ENCODE data around the gene PRR14L. TPM values are rescaled to one million over a fixed set of nuclear protein-coding genes. Genes with fewer than 3 reads are reported as not detected.
"Not testable (repeated sequence)": the region's sequence is repeated elsewhere in the genome, so short reads cannot be mapped to it uniquely, and the experiment has no call there.

PRR14L gene
- total and polyA plus RNA-seq, 5 donors from 2014 or later, result 12.0 to 48.1 (median 21.8) TPM

DNA sequence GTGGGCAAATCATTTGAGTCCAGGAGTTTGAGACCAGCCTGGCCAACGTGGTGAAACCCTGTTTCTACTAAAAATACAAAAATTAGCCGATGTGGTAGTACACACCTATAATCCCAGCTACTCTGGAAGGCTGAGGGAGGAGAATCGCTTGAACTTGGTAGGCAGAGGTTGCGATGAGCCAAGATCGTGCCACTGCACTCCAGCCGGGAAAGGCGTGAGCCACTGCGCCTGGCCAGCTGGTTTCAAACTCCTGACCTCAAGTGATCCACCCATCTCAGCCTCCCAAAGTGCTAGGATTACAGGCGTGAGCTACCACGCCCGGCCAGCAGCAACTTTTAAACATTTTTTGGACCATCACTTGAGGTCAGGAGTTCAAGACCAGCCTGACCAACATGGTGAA is 55.9 kb downstream of the PRR14L start:
- peaks cover 36% of the 10 kb centered on the region for H3K36me3 Mint-ChIP-seq
- H3K27ac Mint-ChIP-seq, result not testable (repeated sequence)

DNA sequence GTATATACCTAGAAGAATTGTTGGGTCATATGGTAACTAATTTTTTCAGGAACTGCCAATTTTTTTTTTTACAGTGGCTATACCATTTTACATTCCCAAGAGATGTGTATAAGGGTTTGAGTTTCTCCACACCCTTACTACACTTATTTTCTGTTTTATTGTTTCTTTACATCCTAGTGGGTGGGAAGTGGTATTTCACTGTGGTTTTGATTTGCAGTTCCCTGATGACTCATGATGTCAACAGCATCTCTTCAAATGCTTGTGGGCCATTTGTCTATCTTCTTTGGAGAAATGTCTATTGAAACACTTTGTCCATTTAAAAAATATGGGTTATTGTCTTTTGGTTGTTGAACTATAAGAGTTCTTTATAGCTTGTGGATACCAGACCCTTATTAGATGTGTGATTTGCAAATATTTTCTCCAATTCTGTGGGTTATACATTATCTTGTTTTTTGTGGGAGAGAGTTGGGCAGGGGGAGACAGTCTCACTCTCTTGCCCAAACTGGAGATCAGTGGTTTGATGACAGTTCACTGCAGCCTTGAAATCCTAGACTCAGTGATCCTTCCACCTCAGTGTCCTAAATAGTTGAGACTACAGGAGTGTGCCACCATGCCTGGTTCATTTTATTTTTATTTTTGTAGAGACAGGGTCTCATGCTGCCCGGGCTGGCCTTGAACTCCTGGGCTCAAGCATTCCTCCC is 57.6 kb downstream of the PRR14L start:
- Mint-ChIP-seq H3K36me3 (peaks cover 40% of the 10 kb centered on the region), H3K27me3 (no peaks in the 10 kb centered on the region), H3K27ac (peak overlapping the region in 2 of 3 donors; percentile 80 to 85), H3K9me3 (no peaks in the 10 kb centered on the region), H3K4me3 (no peak overlapping the region), H3K4me1 (peaks cover 8 to 16% (median 12%) of the 10 kb centered on the region in 4 donors)
- H3K27me3 ChIP-seq (ENCODE audit: control insufficient read depth, insufficient read depth, low read length), result no peaks in the 10 kb centered on the region
- DNase-seq (peak in 2 of 3 donors; percentile 4 to 74), ATAC-seq (ENCODE audit: low read depth in 2 of 2) (peak; percentile 79 to 81)
- H3K4me1 ChIP-seq (ENCODE audit: control insufficient read depth, insufficient read depth, low read length, poor library complexity, severe bottlenecking), result peaks cover 14% of the 10 kb centered on the region
- peak overlapping the region; percentile 15 for H3K4me3 ChIP-seq (ENCODE audit: low read depth, low read length)
- H3K9me3 ChIP-seq (ENCODE audit: control insufficient read depth in 2 of 2, low read length in 2 of 2), result no peaks in the 10 kb centered on the region
- H3K36me3 ChIP-seq (ENCODE audit: control insufficient read depth, insufficient read depth, low read length), result peaks cover 46% of the 10 kb centered on the region
- H3K27ac ChIP-seq (ENCODE audit: insufficient read depth, low read length, poor library complexity, severe bottlenecking), result peak overlapping the region; percentile 11

More for the DNA sequence above, 55.9 kb downstream of the PRR14L start:
- H3K27me3 Mint-ChIP-seq; H3K9me3 ChIP-seq (ENCODE audit: control insufficient read depth in 2 of 2, low read length in 2 of 2); ATAC-seq (ENCODE audit: low read depth in 2 of 2); H3K9me3 Mint-ChIP-seq; H3K27ac ChIP-seq (ENCODE audit: insufficient read depth, low read length, poor library complexity, severe bottlenecking); H3K4me3 ChIP-seq (ENCODE audit: low read depth, low read length); DNase-seq; H3K27me3 ChIP-seq (ENCODE audit: control insufficient read depth, insufficient read depth, low read length); H3K4me3 Mint-ChIP-seq: not testable (repeated sequence)
- Histone ChIP-seq H3K36me3 (ENCODE audit: control insufficient read depth, insufficient read depth, low read length) (peaks cover 50% of the 10 kb centered on the region), H3K4me1 (ENCODE audit: control insufficient read depth, insufficient read depth, low read length, poor library complexity, severe bottlenecking) (peaks cover 14% of the 10 kb centered on the region)
- peaks cover 8 to 16% (median 12%) of the 10 kb centered on the region in 4 donors for H3K4me1 Mint-ChIP-seq

DNA sequence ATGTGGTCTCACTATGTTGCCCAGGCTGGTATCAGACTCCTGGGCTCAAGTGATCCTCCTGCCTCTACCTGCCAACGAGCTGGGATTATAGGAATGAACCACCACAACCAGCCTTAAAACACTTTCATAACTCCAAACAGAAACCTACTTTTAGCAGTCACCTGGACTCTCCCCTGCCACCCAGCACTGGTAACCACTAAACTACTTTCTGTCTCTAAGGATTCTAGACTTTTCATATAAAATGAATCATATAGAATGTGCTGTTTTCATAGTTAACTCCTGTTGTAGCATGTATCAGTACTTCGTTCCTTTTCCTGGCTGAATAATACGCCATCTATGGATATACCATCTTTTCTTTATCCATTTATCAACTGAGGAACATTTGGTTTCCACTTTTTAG is 58.5 kb downstream of the PRR14L start:
- Histone ChIP-seq H3K9me3 (ENCODE audit: control insufficient read depth in 2 of 2, low read length in 2 of 2) (no peaks in the 10 kb centered on the region), H3K27me3 (ENCODE audit: control insufficient read depth, insufficient read depth, low read length) (no peaks in the 10 kb centered on the region), H3K27ac (ENCODE audit: insufficient read depth, low read length, poor library complexity, severe bottlenecking) (no peak overlapping the region), H3K36me3 (ENCODE audit: control insufficient read depth, insufficient read depth, low read length) (peaks cover 42% of the 10 kb centered on the region), H3K4me3 (ENCODE audit: low read depth, low read length) (no peak overlapping the region), H3K4me1 (ENCODE audit: control insufficient read depth, insufficient read depth, low read length, poor library complexity, severe bottlenecking) (peaks cover 14% of the 10 kb centered on the region)
- H3K9me3 Mint-ChIP-seq, result no peaks in the 10 kb centered on the region
- no peak overlapping the region for H3K27ac Mint-ChIP-seq
- H3K27me3 Mint-ChIP-seq, result no peaks in the 10 kb centered on the region
- ATAC-seq (ENCODE audit: low read depth in 2 of 2) (no peak), DNase-seq (no peak)
- H3K36me3 Mint-ChIP-seq, result peaks cover 37% of the 10 kb centered on the region
- H3K4me3 Mint-ChIP-seq, result no peak overlapping the region
- H3K4me1 Mint-ChIP-seq, result peaks cover 8 to 16% (median 11%) of the 10 kb centered on the region in 4 donors

DNA sequence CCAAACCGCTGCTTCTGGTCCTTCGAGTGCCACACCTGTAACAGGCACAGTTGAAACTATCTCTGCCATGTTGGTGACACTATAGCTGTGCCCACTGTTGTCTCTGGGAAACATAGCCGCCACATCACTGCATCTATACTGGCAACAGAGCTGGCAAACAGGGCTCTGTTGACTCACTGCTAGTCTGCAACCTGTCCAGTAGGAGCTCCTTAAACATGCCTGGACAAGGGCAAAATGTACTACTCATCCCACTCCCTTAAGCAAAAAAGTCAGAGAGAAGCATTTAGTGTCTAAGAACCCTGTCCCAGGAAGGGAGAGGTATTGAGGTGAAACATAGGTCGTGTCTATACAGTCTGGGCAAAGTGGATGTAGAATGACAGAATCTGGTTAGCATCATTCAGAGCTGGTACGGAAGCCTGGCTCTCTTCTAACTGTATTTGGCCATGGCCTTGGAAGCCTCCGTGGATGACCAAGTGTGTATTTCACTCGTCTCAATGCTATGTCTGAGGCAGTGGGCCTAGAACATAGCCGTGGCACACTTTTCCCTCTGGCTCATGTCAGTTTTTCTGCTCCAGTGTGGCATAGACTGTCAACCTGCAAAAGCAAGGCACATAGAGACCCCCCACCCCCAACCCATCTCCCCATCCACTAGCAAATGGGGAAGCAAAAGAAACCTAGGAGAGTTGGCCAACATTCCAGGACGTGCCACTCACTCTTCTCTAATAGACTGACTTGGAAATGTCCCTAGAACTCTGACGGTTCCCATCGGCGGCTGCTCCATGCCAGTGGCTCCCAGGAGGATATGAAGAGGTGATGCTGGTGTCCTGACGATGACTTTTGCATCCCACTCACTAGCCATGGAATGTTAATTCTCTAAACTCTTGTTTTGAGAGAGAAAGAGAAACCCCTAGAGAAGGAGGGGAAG is 66.5 kb downstream of the PRR14L start:
- Mint-ChIP-seq H3K4me3 (no peak overlapping the region), H3K27ac (peak overlapping the region in 2 of 3 donors; percentile 34 to 38), H3K27me3 (no peaks in the 10 kb centered on the region), H3K36me3 (peaks cover 21% of the 10 kb centered on the region), H3K9me3 (no peaks in the 10 kb centered on the region), H3K4me1 (peaks cover 0 to 4% (median 0%) of the 10 kb centered on the region in 4 donors)
- Histone ChIP-seq H3K4me1 (ENCODE audit: control insufficient read depth, insufficient read depth, low read length, poor library complexity, severe bottlenecking) (no peaks in the 10 kb centered on the region), H3K27me3 (ENCODE audit: control insufficient read depth, insufficient read depth, low read length) (no peaks in the 10 kb centered on the region), H3K4me3 (ENCODE audit: low read depth, low read length) (no peak overlapping the region), H3K9me3 (ENCODE audit: control insufficient read depth in 2 of 2, low read length in 2 of 2) (no peaks in the 10 kb centered on the region), H3K27ac (ENCODE audit: insufficient read depth, low read length, poor library complexity, severe bottlenecking) (no peak overlapping the region), H3K36me3 (ENCODE audit: control insufficient read depth, insufficient read depth, low read length) (peaks cover 32% of the 10 kb centered on the region)
- no peak for DNase-seq
- no peak for ATAC-seq (ENCODE audit: low read depth in 2 of 2)

- Mint-ChIP-seq H3K27ac (peak overlapping the region in 1 of 3 donors; percentile 38), H3K27me3 (no peaks in the 10 kb centered on the region), H3K4me1 (peaks cover 0 to 4% (median under 1%) of the 10 kb centered on the region in 4 donors), H3K9me3 (no peaks in the 10 kb centered on the region), H3K4me3 (no peak overlapping the region), H3K36me3 (peaks cover 17% of the 10 kb centered on the region)
- H3K27ac ChIP-seq (ENCODE audit: insufficient read depth, low read length, poor library complexity, severe bottlenecking), result no peak overlapping the region
- H3K4me3 ChIP-seq (ENCODE audit: low read depth, low read length), result no peak overlapping the region
- H3K4me1 ChIP-seq (ENCODE audit: control insufficient read depth, insufficient read depth, low read length, poor library complexity, severe bottlenecking), result no peaks in the 10 kb centered on the region
- H3K27me3 ChIP-seq (ENCODE audit: control insufficient read depth, insufficient read depth, low read length), result no peaks in the 10 kb centered on the region
- peaks cover 30% of the 10 kb centered on the region for H3K36me3 ChIP-seq (ENCODE audit: control insufficient read depth, insufficient read depth, low read length)
- ATAC-seq (ENCODE audit: low read depth in 2 of 2), result no peak
- no peaks in the 10 kb centered on the region for H3K9me3 ChIP-seq (ENCODE audit: control insufficient read depth in 2 of 2, low read length in 2 of 2)
- no peak for DNase-seq
Measured at GRCh38 chr22:31682751-31683150, 67.2 kb downstream of the PRR14L start.

DNA sequence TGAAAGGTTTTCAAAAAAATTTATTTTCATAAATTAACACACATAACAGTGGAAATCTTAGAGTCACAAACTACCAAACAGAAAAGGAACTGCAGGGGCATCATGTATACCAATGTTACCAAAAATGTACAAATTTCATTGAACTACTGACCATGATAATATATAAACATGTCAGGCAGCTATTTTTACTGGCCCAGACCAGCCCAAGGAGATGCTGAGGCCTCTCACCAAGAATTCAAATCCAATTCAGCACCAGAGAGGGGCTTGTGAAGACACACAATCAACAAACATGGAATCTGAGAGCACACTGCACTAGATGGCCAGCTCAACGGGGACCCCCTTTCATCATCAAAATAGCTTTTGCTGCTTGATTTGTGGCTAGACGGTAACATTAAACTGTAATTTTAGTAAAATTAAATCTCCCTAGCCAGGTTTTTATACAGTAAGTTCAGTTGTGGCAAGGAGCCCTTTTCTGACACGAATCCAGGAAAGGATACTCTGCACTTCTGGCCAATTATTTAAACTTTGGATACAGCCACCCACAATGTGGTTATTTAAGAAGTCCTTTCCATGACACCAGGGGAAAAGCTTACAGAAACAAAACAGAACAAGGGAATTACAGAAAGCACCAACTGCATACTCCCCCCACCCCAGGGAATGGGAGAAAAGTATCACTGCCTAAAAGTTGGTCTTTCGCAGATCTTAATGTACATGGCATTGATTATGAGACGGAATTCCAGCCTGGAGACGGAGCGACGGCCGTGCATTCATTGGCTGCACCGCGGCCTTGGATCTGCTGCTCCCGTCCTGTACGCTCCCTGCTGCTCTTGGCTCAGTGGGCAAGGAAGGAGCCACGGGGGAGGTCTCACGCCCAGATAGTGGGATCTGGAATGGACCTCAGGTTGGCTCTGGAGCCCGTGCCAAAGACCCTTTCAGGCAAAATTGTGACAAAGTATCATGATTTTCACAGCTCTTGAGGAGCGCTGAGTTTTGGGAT is 68.3 kb downstream of the PRR14L start:
- H3K4me1 Mint-ChIP-seq, result peaks cover 4 to 10% (median 4%) of the 10 kb centered on the region in 4 donors
- no peaks in the 10 kb centered on the region for H3K27me3 ChIP-seq (ENCODE audit: control insufficient read depth, insufficient read depth, low read length)
- peaks cover 17% of the 10 kb centered on the region for H3K36me3 Mint-ChIP-seq
- no peak overlapping the region for H3K4me3 ChIP-seq (ENCODE audit: low read depth, low read length)
- no peak overlapping the region for H3K27ac ChIP-seq (ENCODE audit: insufficient read depth, low read length, poor library complexity, severe bottlenecking)
- peaks cover 30% of the 10 kb centered on the region for H3K36me3 ChIP-seq (ENCODE audit: control insufficient read depth, insufficient read depth, low read length)
- H3K9me3 Mint-ChIP-seq, result peaks cover 0 to 1% (median 0%) of the 10 kb centered on the region in 7 donors
- no peak overlapping the region for H3K4me3 Mint-ChIP-seq
- no peaks in the 10 kb centered on the region for H3K9me3 ChIP-seq (ENCODE audit: control insufficient read depth in 2 of 2, low read length in 2 of 2)
- peak overlapping the region; percentile 6 to 82 (median 38) for H3K27ac Mint-ChIP-seq
- H3K4me1 ChIP-seq (ENCODE audit: control insufficient read depth, insufficient read depth, low read length, poor library complexity, severe bottlenecking), result no peaks in the 10 kb centered on the region
- peaks cover 4% of the 10 kb centered on the region for H3K27me3 Mint-ChIP-seq
- no peak for ATAC-seq (ENCODE audit: low read depth in 2 of 2)
- no peak for DNase-seq

GRCh38 chr22:31680861-31681341 is 69.0 kb downstream of the PRR14L start:
- H3K9me3 ChIP-seq (ENCODE audit: control insufficient read depth in 2 of 2, low read length in 2 of 2), result no peaks in the 10 kb centered on the region
- Mint-ChIP-seq H3K27ac (no peak overlapping the region), H3K4me1 (peaks cover 4 to 16% (median 6%) of the 10 kb centered on the region in 4 donors), H3K27me3 (peaks cover 5% of the 10 kb centered on the region), H3K36me3 (peaks cover 17% of the 10 kb centered on the region), H3K4me3 (no peak overlapping the region), H3K9me3 (peaks cover 0 to 1% (median 0%) of the 10 kb centered on the region in 7 donors)
- no peaks in the 10 kb centered on the region for H3K27me3 ChIP-seq (ENCODE audit: control insufficient read depth, insufficient read depth, low read length)
- no peaks in the 10 kb centered on the region for H3K4me1 ChIP-seq (ENCODE audit: control insufficient read depth, insufficient read depth, low read length, poor library complexity, severe bottlenecking)
- no peak for DNase-seq
- H3K4me3 ChIP-seq (ENCODE audit: low read depth, low read length), result no peak overlapping the region
- no peak for ATAC-seq (ENCODE audit: low read depth in 2 of 2)
- no peak overlapping the region for H3K27ac ChIP-seq (ENCODE audit: insufficient read depth, low read length, poor library complexity, severe bottlenecking)
- peaks cover 25% of the 10 kb centered on the region for H3K36me3 ChIP-seq (ENCODE audit: control insufficient read depth, insufficient read depth, low read length)

Measured in CD4-positive, CD25-positive, alpha-beta regulatory T cell (primary cell).